SH-SY5Y (cell line): ENCODE data around the gene APLF.

Experiments
- GATA2 ChIP-seq: IDR thresholded peaks from 2 replicates; pipeline ENCODE4 v1.6.1; 2011; ENCODE audit warnings: mild to moderate bottlenecking, low read depth, low read length
- GATA3 ChIP-seq: IDR thresholded peaks from 2 replicates; pipeline ENCODE4 v1.6.1; 2011; ENCODE audit warnings: low read depth, mild to moderate bottlenecking, low read length, moderate library complexity

DNA sequence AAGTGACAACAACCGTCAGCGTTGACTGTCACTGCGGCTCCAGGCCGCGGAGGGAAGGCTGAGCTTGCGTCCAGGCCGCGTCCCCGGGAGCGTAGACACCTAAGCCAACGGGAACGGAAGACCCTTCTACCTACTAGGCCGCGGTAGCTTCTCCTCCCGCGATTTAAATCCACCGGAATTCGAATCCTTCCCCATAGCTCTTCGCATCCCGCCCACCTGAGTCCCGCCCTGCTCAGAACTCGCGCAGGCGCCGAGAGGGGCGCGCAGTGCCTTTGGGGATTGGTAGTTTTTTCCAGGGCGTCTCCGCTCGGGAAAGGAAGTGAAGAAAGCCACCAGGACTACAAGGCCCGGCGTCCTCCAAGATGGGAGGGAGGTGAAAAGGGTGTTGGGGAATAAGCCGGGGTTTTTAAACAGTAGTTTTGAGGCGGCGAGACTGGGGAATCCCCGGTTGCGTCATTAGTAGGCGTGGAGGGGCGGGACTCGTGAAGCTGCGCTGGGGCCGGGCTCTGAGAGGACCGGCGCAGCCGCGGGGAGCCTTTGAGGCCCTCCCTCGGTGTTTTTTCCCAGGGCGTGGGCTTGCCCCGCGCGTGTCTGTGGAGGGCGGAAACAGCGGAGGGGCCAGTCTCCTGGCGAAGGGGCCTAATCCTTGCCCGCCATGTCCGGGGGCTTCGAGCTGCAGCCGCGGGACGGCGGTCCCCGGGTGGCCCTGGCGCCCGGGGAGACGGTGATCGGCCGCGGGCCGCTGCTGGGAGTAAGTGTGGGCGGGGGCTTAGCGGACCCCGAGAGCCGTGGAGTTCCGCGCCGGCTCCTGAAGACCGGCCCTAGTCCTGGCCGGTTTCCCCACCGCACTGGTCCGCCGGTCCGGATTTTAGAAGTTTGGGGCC is at the start of gene APLF, which contains the start of gene FBXO48:
- TF ChIP-seq GATA2 (no peak), GATA3 (no peak)
